Keratinocyte (primary cell): ENCODE data around the gene BTBD17. TPM values are rescaled to one million over a fixed set of nuclear protein-coding genes. Genes with fewer than 3 reads are reported as not detected.
A peak's percentile ranks its signal among the peaks of the same experiment; 100 is the strongest.

Experiments
- DNase-seq: peaks from one replicate; pipeline ENCODE4 v3.0.0-alpha.2; 2011; ENCODE audit warnings: low read depth, missing footprints, low spot score
- FAIRE-seq: peaks from 2 replicates; lab custom pipeline; 2011; peaks lifted over from hg19 to GRCh38; lab: Jason Lieb, UNC
- H2AFZ ChIP-seq: 2 replicates; pipeline ENCODE4 v1.6.0; 2012; ENCODE audit warnings: low read length, control low read depth, inconsistent platforms; ENCODE audit not compliant: control insufficient read depth
- H3K27ac ChIP-seq: 2 replicates; pipeline ENCODE4 v1.5.1; 2011; ENCODE audit warnings: low read length; ENCODE audit not compliant: control insufficient read depth, insufficient read depth
- H3K27me3 ChIP-seq: 3 replicates; pipeline ENCODE4 v1.6.0; 2011; ENCODE audit warnings: low read length; ENCODE audit not compliant: control insufficient read depth, insufficient read depth; ENCODE audit errors: extremely low read depth
- H3K36me3 ChIP-seq, 2 experiments: 2 replicates in 1 of 2; 3 replicates in 1 of 2; pipeline ENCODE4 v1.5.1; 2011; ENCODE audit warnings: low read length in 2 of 2, mild to moderate bottlenecking in 1 of 2; ENCODE audit not compliant: control insufficient read depth in 2 of 2, insufficient read depth in 2 of 2; ENCODE audit errors: extremely low read depth in 1 of 2
- H3K4me1 ChIP-seq: 3 replicates; pipeline ENCODE4 v1.5.1; 2011; ENCODE audit warnings: low read length; ENCODE audit not compliant: control insufficient read depth, insufficient read depth; ENCODE audit errors: extremely low read depth
- H3K4me2 ChIP-seq: 3 replicates; pipeline ENCODE4 v1.6.0; 2011; ENCODE audit warnings: low read depth, low read length; ENCODE audit not compliant: control insufficient read depth, insufficient read depth; ENCODE audit errors: extremely low read depth
- H3K4me3 ChIP-seq, 3 experiments: fragments of 200-600 bp in 1 of 3; sonication (generic) in 1 of 3; 2 replicates in 2 of 3; 3 replicates in 1 of 3; pipeline ENCODE4 v1.5.1; 2011 to 2016; ENCODE audit warnings: low read length in 3 of 3, mild to moderate bottlenecking in 3 of 3, control low read depth in 2 of 3, inconsistent platforms in 1 of 3, low read depth in 1 of 3, mixed read lengths in 1 of 3, mixed run types in 1 of 3, moderate library complexity in 1 of 3; ENCODE audit not compliant: control insufficient read depth in 2 of 3, insufficient read depth in 2 of 3; ENCODE audit errors: extremely low read depth in 1 of 3
- H3K79me2 ChIP-seq: 2 replicates; pipeline ENCODE4 v1.6.0; 2012; ENCODE audit warnings: low read length; ENCODE audit not compliant: control insufficient read depth, insufficient read depth
- H3K9ac ChIP-seq: 3 replicates; pipeline ENCODE4 v1.6.0; 2011; ENCODE audit warnings: low read length; ENCODE audit not compliant: control insufficient read depth, insufficient read depth; ENCODE audit errors: extremely low read depth
- H3K9me1 ChIP-seq: 3 replicates; pipeline ENCODE4 v1.6.0; 2011; ENCODE audit warnings: low read length; ENCODE audit not compliant: control insufficient read depth, insufficient read depth; ENCODE audit errors: extremely low read depth
- H3K9me3 ChIP-seq: 2 replicates; pipeline ENCODE4 v1.5.1; 2012; ENCODE audit warnings: low read depth, low read length; ENCODE audit not compliant: control insufficient read depth
- H4K20me1 ChIP-seq: 3 replicates; pipeline ENCODE4 v1.6.0; 2011; ENCODE audit warnings: low read length; ENCODE audit not compliant: control insufficient read depth, insufficient read depth; ENCODE audit errors: extremely low read depth
- EZH2 ChIP-seq: IDR thresholded peaks from one replicate; pipeline ENCODE4 v1.6.1; 2012; ENCODE audit warnings: inconsistent platforms, mild to moderate bottlenecking, low read length, moderate library complexity
- dilution Hi-C: fragments of 300-500 bp; cut with MboI; formaldehyde crosslinking; loops from one replicate; pipeline ENCODE4 v1.7.0; 2020; ENCODE audit warnings: low sequenced_read_pairs; ENCODE audit not compliant: extremely low pct_ligation_motif_present
- polyA plus RNA-seq, 5 experiments: library from polyadenylated mRNA; depleted of rRNA in 3 of 5; stranded (reverse) in 3 of 5; stranded (forward) in 1 of 5; unstranded in 1 of 5; fragments of >200 nt; gene quantifications; 1 replicate in 1 of 5; 2 replicates in 3 of 5; 3 replicates in 1 of 5; pipeline versions ENCODE4 v1.2.1 to v1.2.3, GENCODE V29; 2011 to 2012; ENCODE audit warnings: missing spikeins in 2 of 5, low read depth in 1 of 5, low replicate concordance in 1 of 5
- TF ChIP-seq, protein P1 (sequence below), 3 experiments: IDR thresholded peaks in 1 of 3; conservative IDR thresholded peaks in 1 of 3; optimal IDR thresholded peaks in 1 of 3; 2 replicates in 2 of 3; 3 replicates in 1 of 3; pipeline versions ENCODE3 to v1.5.1; 2011; ENCODE audit warnings: low read length in 3 of 3, mild to moderate bottlenecking in 3 of 3, moderate library complexity in 2 of 3, control low read depth in 1 of 3, inconsistent platforms in 1 of 3; ENCODE audit not compliant: insufficient read depth in 2 of 3; ENCODE audit errors: extremely low read depth in 1 of 3

The BTBD17 gene
- polyA plus RNA-seq, 1 donor (not counting 4 experiments of a cell fraction or from before 2014, with no cell fraction given) = not detected

DNA sequence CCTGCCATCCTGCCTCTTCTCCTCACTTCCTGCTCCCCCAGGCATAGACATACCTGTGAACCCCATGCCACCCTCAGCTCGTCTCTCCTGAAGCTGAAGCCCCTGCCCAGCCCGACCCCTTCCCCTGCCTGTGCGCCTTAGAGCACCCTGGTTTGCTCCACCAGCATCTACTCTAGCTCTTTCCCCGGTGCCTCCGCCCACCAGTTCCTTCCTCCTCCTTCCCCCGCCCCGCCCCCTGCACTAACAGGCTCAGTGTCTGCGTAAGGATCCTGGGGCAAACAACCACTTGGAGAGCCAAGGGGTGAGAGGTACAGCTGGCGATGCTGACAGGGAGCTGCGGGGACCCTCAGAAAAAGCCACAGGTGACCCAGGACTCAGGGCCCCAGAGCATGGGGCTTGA, 7.6 kb upstream of the BTBD17 start:
- Histone ChIP-seq H3K36me3 (no peaks in the 10 kb centered on the region), H3K4me1 (peaks cover 4% of the 10 kb centered on the region), H3K4me3 (no peak overlapping the region), H4K20me1 (peaks cover 3% of the 10 kb centered on the region), H2AFZ (no peak overlapping the region), H3K27ac (no peak overlapping the region), H3K27me3 (peaks cover 17% of the 10 kb centered on the region), H3K9ac (no peak overlapping the region), H3K9me1 (no peaks in the 10 kb centered on the region), H3K9me3 (no peaks in the 10 kb centered on the region), H3K4me2 (no peak overlapping the region), H3K79me2 (no peaks in the 10 kb centered on the region)
- FAIRE-seq (no peak), DNase-seq (no peak)
- dilution Hi-C loops = no loop called here
- TF ChIP-seq EZH2 = no peak
- TF ChIP-seq, protein P1, sequence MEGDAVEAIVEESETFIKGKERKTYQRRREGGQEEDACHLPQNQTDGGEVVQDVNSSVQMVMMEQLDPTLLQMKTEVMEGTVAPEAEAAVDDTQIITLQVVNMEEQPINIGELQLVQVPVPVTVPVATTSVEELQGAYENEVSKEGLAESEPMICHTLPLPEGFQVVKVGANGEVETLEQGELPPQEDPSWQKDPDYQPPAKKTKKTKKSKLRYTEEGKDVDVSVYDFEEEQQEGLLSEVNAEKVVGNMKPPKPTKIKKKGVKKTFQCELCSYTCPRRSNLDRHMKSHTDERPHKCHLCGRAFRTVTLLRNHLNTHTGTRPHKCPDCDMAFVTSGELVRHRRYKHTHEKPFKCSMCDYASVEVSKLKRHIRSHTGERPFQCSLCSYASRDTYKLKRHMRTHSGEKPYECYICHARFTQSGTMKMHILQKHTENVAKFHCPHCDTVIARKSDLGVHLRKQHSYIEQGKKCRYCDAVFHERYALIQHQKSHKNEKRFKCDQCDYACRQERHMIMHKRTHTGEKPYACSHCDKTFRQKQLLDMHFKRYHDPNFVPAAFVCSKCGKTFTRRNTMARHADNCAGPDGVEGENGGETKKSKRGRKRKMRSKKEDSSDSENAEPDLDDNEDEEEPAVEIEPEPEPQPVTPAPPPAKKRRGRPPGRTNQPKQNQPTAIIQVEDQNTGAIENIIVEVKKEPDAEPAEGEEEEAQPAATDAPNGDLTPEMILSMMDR (optimal IDR thresholded peaks at IDR 0.05 in 1 of 3, IDR thresholded peaks at IDR 0.05 in 1 of 3, conservative IDR thresholded peaks at IDR 0.05 in 1 of 3; ENCODE audit: extremely low read depth in 1 of 3, insufficient read depth in 2 of 3, low read length in 3 of 3) = no peak

DNA sequence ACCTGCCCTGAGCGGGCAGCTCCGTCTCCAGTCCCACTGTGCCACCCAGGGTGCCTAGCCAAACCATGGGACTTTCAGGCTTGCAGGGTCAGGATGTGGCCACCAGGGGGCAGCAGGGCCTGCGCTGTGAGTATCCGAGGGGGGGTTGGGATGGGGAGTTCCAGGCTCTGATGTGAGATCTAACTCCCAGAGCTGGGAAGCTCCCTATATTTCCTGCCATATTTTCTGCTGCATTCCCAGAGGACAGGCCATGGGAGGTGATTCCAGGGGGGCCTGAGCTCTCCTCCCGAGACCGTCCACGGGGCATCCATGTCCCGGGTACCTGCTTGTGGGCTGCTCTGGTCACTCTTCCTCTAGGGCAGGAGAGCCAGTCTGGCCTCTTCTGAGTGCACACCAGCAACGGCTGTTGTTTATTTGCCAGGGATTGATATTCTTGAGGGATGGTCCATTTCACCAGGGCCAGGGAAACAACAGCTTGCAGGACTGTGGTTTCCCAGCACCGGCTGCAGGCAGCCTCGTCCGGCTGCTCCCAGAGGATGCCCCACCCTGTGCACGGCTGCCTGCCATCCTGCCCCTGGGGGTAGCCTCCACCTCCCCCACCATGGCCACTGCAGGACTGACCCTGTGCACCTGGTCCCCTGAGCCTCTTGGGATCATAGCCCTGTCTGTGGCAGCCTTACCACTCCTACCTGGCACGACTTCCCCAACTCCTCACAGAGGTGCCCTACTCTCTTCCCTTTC, 6.8 kb upstream of the BTBD17 start:
- Histone ChIP-seq H3K36me3 (no peaks in the 10 kb centered on the region), H3K27ac (no peak overlapping the region), H3K4me2 (no peak overlapping the region), H3K4me3 (no peak overlapping the region), H2AFZ (no peak overlapping the region), H3K27me3 (peaks cover 17% of the 10 kb centered on the region), H3K4me1 (peaks cover 4% of the 10 kb centered on the region), H3K9me3 (no peaks in the 10 kb centered on the region), H4K20me1 (peaks cover 3% of the 10 kb centered on the region), H3K79me2 (no peaks in the 10 kb centered on the region), H3K9me1 (no peaks in the 10 kb centered on the region), H3K9ac (no peak overlapping the region)
- TF ChIP-seq, protein P1 (optimal IDR thresholded peaks at IDR 0.05 in 1 of 3, IDR thresholded peaks at IDR 0.05 in 1 of 3, conservative IDR thresholded peaks at IDR 0.05 in 1 of 3; ENCODE audit: extremely low read depth in 1 of 3, insufficient read depth in 2 of 3, low read length in 3 of 3) = peak; percentile 84 to 97 (median 94)
- no peak for TF ChIP-seq EZH2
- DNase-seq = no peak
- FAIRE-seq = no peak
- dilution Hi-C loops = no loop called here
